HG03460 (cell line): ENCODE data around the gene MPPED1.

Source experiments
- ATAC-seq: cut with Tn5 transposase; IDR thresholded peaks from one replicate; pipeline ENCODE4 v1.9.1; 2021; ENCODE audit not compliant: unreplicated experiment

MPPED1 gene

GRCh38 chr22:43392385-43392989 is 19.3 kb upstream of the MPPED1 start:
- ATAC-seq = no peak

DNA sequence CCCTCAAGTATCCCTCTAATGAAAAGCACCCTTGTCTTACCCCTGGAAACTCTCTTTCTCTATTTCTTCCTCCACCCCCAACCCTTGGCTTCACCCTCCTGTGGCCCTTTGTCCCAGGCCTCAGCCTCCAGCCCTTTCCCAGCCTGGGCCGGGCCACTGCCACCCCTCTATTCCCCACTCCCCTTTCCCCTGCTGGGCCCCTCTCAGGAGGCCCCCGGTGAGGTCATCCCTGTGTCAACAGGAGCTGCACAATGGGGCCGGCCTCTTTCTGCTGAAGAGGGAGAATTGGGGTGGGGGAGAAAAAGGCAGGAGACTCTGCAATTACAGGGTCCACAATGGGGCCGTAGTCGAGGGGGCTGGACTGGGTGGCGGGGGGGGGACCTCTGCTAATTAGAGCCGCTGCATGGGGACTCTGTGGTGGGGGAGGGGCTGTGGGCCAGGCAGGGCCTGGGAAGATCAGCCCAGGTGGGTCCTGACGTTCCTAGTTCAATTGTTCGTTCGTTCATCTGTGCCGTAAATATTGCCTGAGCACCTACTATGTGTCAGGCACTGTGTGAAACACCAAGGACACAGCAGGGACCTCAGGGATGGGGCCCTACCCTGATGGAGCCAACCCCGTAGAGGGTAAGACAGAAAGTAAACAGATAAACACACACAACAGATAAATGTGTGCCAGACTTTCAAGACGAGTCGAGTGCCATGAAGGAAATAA is 18.5 kb upstream of the MPPED1 start:
- ATAC-seq = no peak

DNA sequence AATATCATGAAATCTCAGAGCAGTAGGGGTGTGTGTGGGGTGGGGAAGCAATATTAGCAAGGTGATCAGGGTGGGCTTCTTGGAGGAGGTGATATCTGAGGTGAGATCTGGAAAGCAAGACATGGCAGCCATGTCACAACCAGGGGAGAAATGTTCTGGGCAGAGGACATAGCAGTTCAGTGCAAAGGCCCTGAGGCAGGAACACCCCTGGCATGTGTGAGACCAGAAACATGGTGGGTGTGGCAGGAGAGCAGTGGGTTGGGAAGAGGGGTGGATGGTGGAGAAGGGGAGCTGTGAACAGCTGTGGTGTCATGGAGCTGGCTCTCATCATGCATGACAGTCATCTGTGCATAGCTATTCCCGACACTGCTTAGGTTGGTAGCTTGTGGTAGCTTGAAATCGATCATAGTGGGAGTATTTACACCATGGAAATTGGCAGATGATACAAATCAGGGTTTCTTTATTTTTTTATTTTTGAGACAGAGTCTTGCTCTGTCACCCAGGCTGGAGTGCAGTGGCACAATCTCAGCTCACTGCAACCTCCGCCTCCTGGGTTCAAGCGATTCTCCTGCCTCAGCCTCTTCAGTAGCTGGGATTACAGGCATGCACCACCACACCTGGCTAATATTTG is 17.9 kb upstream of the MPPED1 start:
- no peak for ATAC-seq

- no peak for ATAC-seq
These were observed 16.6 kb upstream of the MPPED1 start for GRCh38 chr22:43395086-43395695.

DNA sequence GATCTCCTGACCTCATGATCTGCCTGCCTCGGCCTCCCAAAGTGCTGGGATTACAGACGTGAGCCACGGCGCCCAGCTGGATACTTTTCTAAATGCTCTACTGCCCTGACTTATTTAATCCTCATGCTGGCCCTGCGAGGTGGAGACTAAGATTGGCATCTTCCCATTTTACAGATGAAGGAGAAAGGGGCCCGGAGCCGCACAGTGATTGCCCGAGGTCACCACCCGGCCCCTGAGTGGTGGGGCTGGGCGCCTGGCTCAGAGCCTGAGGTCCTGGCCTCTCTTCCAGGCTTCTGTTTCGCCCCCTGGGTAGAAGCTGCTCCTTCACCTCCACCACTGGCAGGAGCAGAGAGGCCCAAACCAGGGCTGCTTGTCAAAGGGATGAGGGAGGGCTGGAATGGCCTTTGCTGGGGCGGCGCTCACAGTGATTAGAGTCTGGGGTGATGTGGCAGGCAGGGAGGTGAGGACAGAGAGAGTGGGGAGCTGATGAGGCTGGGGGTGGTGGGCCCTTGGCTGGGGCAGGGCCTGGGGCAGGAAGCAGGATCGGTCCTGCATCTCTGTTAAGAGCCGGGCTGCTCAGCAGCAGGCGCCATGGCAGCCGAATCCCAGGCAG is 15.4 kb upstream of the MPPED1 start:
- no peak for ATAC-seq

GRCh38 chr22:43396934-43397457 is 14.8 kb upstream of the MPPED1 start:
- ATAC-seq = no peak

DNA sequence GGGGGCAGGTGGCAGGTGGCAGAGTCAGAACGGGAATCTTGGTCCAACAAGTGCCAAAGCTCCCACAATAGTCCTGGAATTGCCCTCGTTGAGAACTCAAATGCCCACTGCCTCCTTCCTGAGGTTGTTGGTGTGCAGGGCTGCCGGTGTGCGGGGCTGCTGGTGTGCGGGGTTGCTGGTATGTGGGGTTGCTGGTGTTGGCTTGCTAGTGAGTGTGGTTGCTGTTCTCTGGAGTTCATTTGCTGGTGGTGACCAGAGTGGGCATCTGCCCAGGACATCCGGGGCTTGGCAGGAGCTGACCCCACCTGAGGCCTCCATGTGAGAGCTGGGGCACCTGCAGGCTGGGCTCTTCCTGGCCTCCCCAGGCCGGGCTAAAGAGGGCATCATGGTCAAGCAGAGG is 14.0 kb upstream of the MPPED1 start:
- no peak for ATAC-seq

- ATAC-seq = no peak
These were observed 13.6 kb upstream of the MPPED1 start for GRCh38 chr22:43398246-43398645.

- ATAC-seq = no peak
These were observed 12.9 kb upstream of the MPPED1 start for GRCh38 chr22:43398910-43399309.

DNA sequence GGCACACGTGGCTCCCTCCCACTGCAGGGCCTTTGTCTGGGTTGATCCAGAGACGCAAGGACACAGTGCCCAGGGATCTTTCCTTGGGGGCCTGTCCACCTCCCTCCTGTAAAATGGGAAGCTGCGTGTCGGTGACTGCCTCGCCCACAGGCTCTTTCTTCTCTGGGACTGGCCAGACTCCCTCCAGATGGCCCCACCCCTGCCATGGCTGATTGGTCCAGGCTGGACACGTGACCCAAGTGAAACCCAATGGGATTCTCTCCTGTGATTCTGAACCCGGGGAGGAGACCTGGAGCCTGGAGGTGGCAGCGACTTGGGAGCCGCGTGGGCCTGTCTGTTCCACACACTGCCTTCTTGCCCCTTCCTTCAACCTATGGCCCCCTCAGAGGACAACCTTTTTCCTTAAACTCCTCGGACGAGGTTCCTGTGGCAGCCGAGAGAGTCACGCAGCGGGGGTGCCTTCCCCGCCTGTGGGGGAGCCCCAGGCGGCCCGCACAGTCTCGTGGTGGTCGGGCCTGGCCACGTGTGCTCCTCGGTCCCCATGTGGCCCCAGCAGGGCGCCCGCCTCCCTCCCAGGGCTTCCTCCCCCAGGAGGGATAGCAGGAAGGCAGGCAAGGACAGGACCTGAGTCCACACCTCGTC is 12.4 kb upstream of the MPPED1 start:
- no peak for ATAC-seq

DNA sequence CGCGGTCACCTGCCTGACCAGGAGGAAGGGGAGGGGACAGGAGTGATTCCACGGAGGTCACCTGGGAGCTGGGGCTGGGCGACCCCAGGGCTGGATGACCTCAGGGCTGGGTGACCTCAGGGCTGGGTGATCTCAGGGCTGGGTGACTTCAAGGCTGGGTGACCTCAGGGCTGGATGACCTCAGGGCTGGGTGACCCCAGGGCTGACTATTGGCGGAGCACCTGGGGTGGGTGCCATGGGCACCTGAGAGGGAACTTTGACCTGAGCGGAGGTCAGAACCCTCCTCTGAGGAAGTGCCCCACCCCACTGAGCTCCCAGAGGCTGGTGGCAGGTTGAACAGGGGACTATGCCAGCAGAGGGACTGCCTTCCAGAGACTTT is 11.8 kb upstream of the MPPED1 start:
- ATAC-seq = no peak

GRCh38 chr22:43400449-43400848 is 11.4 kb upstream of the MPPED1 start:
- ATAC-seq = no peak

- no peak for ATAC-seq
These were observed 10.6 kb upstream of the MPPED1 start for GRCh38 chr22:43401233-43401632.

- ATAC-seq = no peak
These were observed 10.2 kb upstream of the MPPED1 start for GRCh38 chr22:43401661-43402060.

- ATAC-seq = no peak
These were observed 9.7 kb upstream of the MPPED1 start for GRCh38 chr22:43402128-43402527.

GRCh38 chr22:43404673-43405385 is 7.0 kb upstream of the MPPED1 start:
- no peak for ATAC-seq

- no peak for ATAC-seq
These were observed 5.5 kb upstream of the MPPED1 start for GRCh38 chr22:43406186-43406790.

DNA sequence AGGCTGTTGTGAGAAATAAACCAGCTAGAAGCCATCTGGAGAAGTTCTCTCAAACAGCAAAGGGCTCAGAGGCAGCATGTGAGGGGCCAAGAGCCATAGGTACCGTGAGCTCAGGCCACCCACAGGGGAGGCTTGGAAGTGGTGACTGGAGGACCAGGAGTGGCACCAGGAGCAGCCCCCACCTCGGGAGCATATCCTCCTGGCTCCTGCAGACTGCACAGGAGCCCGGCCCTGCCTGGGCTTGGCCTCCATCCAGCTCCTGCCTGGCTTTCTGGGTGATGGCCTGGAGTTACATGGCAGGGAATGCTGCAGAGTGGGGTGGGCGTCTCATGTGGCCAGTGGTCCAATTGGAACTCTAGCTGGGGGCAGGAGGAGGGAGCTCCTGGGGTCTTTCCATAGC is 4.2 kb upstream of the MPPED1 start:
- ATAC-seq = no peak

GRCh38 chr22:43408009-43408408 is 3.8 kb upstream of the MPPED1 start:
- no peak for ATAC-seq

- ATAC-seq = no peak
These were observed 2.8 kb upstream of the MPPED1 start for GRCh38 chr22:43409046-43409445.
